Astrocyte of the spinal cord (primary cell): ENCODE data around the gene CIITA.
"Not testable (repeated sequence)": the region's sequence is repeated elsewhere in the genome, so short reads cannot be mapped to it uniquely, and the experiment has no call there.

Experiments used
- DNase-seq: peaks from one replicate; pipeline ENCODE4 v3.0.0; 2011; ENCODE audit warnings: low read depth, low spot score
- H3K4me3 ChIP-seq: 2 replicates; pipeline ENCODE4 v1.5.1; 2011; ENCODE audit warnings: low read depth, mild to moderate bottlenecking, low read length, moderate library complexity
- CTCF ChIP-seq: IDR thresholded peaks from 2 replicates; pipeline ENCODE4 v1.5.1; 2012; ENCODE audit warnings: low read depth, mild to moderate bottlenecking, low read length, inconsistent platforms
- in situ Hi-C: cut with HindIII; loops from 2 replicates; pipeline ENCODE4 v1.10.0; 2017; ENCODE audit warnings: low sequenced_read_pairs

Gene CIITA

GRCh38 chr16:10941127-10941933, 64.3 kb downstream of the CIITA start:
- no peak for DNase-seq
- in situ Hi-C loops, result no loop called here
- H3K4me3 ChIP-seq, result peak overlapping the region; percentile 69
- no peak for TF ChIP-seq CTCF

GRCh38 chr16:10941935-10942351, 64.9 kb downstream of the CIITA start:
- in situ Hi-C loops, DNase-seq: not testable (repeated sequence)
- peak overlapping the region; percentile 69 for H3K4me3 ChIP-seq

- H3K4me3 ChIP-seq, result peak within 1 kb of the TSS; percentile 69
- in situ Hi-C loops, result no loop called here
- peak; percentile 86 for DNase-seq
- no peak for TF ChIP-seq CTCF
Measured at GRCh38 chr16:10942352-10943063, 65.5 kb downstream of the CIITA start, which contains the start of gene DEXI. TSS of gene DEXI (minus strand) at chr16:10942468. CDS start at chr16:10942005, 463 bp downstream.

- DNase-seq, result no peak
- no peak overlapping the region for H3K4me3 ChIP-seq
- in situ Hi-C loops, result no loop called here
- no peak for TF ChIP-seq CTCF
Measured at GRCh38 chr16:10943064-10943353, 66.0 kb downstream of the CIITA start.

- no peak for TF ChIP-seq CTCF
- H3K4me3 ChIP-seq, result peak within 1 kb of the TSS; percentile 84
- in situ Hi-C loops, result no loop called here
- peak; percentile 96 for DNase-seq
Measured at GRCh38 chr16:10944249-10945064, 67.5 kb downstream of the CIITA start, which contains the start of gene CLEC16A. TSS of gene CLEC16A (plus strand) at chr16:10944564. CDS start at chr16:10944718, 154 bp downstream.

GRCh38 chr16:10945065-10945787, 68.2 kb downstream of the CIITA start:
- H3K4me3 ChIP-seq, result peak overlapping the region; percentile 84
- TF ChIP-seq CTCF, result no peak
- DNase-seq, result no peak
- in situ Hi-C loops, result no loop called here
